HG03571 (cell line): ENCODE data around the gene EPB41L4A.

Source experiments
- ATAC-seq: cut with Tn5 transposase; IDR thresholded peaks from one replicate; pipeline ENCODE4 v1.9.1; 2021; ENCODE audit not compliant: unreplicated experiment

EPB41L4A gene

DNA sequence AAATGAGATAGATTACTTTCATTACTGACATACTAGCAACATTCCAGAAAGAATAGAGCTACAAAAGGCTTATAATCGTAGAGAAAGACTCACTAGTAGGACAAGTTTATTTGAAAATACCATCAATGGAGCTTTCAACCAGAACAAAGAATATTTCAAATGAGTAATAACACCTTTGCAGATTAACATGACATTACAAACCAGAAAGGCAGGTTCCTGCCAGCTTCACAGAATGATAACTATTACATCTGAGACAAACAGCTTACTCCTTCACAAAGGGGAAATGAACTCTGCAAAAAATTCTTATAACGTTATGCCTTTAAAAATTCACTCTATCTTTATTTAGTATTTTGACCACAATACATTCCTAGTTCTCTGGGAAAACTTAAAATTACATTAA lies 103.1 kb downstream of the EPB41L4A start:
- ATAC-seq: no peak

DNA sequence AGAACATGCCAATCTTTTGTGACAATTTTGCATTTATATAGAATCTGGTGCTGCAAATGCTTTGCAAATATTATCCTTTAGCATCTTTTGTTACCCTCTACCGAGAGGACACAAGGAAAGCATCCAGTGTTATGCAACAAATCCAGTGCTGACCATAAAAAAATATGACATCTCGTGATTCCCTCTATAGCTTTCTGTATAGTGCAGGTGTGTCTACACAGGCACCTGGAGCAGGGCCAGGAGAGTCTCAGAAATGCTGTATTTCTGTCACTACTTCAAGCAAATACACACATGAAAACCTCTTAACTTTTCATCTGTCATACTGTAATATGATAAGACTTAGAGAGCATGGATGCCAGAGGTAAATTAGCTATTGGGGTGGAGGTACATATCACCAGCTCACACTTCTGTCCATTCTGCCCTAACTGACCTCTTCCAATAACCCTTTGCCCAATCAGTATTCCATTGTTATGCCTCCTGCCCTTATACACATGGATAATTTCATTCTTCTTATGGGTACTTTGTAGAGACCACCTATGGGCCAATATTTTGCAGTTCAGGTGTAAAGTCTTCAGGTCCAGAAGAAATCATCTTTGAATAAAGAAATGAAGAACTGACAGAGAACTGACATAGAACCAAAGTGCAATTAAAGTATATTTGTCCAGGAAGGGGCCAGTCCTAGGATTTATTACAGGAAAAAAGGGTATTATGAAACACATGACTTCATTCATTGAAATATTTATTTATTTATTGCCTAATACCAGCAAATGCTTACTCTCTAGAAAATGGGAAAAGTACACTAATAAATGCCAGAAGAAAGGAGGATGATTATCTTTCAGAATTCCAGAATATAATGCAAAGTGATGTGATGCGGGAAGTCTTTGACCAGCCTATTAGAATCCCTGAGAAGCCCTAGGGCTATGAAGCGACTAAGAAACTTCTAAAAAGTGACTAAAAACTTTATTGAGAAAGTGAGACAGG lies 106.5 kb downstream of the EPB41L4A start:
- no peak for ATAC-seq

DNA sequence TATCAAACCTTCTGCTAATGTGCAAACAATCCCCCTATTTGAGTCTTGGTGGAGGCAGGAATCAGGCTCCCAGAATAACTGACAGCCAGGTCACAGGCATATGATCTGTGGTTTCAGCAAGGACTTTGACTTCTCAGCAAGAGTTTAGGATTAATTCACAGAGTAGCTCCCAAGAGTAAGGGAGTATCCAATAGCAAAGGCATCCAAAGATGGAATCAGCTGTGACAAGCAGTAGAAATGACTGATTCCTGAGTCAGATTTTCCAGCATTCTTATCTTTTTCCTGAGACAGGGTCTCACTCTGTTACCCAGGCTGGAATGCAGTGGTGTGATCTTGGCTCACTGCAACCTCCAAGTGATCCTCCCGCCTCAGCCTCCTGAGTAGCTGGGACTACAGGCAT lies 108.3 kb downstream of the EPB41L4A start:
- ATAC-seq: no peak

DNA sequence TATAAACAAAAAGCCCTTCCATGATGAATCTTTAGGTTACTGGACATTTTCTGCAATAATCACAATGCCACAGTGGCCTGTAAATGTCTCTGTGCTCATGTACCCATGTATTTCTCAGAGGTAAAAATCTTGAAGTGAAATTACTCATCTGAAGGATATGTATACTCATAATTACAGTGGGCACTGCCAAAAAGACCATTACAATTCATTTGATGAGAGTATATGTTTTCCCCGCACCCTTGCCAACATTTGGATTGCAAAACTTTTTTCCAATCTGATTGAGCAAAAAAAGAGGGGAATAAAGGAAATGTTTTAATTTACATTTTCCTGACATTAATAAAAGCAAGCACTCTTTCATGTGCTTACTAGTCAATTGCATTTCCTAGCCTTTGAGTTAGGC lies 110.5 kb downstream of the EPB41L4A start:
- no peak for ATAC-seq

DNA sequence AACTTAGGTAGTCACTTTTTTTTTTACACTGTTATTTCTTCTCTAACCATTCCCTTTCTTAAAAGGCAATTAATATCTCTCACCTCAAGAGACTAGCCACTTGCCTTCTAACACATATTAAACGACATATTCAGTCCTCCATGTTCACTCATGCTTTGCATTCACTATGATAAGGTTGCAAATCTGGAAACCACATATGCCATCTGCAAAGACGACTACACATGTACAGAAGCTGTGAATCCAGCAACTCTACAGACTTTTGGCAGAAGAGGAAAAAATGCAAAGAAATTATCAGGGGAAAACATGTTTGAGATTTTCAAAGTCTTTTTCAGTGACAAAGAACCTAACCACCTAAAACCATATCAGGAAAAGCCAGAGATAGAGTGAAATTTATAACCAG lies 112.1 kb downstream of the EPB41L4A start:
- ATAC-seq: no peak

DNA sequence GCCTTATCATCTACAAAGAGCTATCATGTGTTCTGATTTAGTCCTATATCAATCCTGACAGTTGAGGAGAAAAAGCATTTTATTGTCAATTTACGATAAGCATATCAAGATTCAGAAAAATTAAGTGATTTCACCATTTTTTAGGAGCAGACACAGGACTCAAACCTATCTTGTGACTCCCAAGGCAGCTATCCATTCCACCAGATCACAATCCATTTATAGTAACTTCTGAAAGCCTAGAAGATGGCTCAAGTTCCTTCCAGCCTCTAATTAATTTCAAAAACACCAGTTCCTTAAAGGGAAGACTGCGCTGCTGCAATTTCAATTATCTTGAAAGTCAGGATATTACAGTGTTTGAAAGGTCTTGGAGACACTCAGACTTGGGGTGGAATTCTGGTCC lies 114.3 kb downstream of the EPB41L4A start:
- ATAC-seq: no peak

DNA sequence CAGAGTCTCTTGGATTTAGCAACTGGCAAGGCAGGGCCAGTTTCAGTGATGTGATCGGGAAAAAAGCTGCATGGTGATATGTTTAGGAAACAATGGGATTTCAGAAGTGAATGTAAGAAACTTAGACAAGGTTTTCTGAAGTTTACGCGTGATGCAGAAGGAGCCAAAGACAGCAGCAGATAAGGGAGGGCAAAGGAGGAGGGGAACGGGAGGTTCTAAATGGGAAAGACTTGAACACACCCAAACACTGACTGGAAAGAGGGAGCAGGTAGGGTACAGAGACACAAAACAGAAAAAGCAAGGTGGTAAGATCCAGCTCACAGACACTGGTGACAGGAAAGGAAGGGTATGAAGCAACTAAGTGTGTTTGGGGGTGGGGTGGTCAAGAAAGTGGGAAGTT lies 115.4 kb downstream of the EPB41L4A start:
- no peak for ATAC-seq

DNA sequence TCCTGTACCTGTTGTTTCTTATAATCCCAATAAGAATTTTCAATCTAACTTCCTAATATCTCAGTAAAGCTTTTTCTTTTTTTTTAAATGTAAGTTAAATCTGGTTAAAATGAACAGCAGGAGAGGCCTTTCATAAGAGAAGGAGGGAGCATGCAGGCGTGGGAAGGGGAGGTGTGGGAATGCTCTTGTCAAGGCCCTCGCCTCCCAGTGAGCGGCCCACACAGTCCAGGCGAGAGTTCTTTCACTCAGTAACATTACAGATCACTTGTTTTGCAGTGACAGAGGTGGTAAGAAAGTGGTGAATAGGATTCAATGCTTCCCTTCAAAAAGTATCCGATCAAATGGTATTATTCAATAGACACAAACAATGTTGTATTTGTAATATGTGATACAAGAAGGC lies 125.0 kb downstream of the EPB41L4A start:
- no peak for ATAC-seq

DNA sequence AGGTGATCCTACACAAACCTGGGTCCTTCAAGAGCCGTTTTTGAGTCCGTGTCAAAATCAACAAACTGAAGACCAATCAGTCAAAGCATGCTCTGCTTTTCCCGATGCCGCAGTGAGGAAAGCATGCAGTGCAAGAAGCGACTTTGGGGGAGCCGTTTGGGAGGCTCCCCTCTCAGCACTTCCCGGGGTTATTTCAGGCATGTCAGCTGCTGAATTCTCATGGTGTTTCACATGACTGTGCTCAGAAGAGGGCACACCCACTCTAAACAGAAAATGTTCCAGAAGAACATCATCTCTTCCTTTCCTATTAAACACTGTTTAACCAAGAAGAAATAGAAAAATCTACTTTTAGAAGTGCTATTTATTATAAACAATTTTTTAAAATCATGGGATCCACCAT lies 125.5 kb downstream of the EPB41L4A start:
- ATAC-seq: no peak

DNA sequence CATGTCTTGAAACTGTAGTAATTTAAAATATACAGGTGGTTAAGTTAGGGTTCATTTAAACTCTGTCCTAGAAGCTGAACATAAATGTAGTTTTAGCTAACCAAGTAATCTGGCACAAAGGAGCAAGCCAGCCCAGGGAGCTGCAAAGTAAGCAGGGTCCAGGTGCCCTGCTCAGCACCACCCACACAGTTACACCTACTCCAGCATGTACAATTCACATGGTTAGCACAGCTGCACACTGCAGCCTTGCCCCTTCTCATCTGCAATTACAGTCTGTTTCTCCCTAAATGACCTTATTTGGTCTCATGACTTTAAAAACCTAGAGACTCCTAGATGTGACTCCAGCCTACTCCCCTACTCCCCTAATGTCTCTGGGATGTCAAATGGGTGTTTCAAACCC lies 128.4 kb downstream of the EPB41L4A start:
- no peak for ATAC-seq

DNA sequence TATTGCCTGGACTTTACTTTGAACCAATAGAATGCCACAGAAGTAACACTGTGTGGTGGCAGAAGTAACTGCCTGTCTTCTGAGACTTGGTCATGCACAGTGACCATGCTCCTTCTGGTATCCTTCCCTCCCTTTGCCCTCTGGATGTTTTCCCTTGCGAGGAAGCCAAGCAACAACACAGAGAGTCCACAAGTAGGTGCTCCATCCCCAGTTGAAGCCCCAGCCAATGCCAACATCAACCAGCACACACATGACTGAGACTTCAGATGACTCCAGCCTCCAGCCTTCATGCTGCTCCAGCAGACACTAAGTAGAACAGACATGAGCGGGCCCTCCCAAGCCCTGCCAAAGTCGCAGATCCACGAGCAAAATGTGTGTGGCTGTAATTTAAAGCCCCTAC lies 129.6 kb downstream of the EPB41L4A start:
- ATAC-seq: no peak

DNA sequence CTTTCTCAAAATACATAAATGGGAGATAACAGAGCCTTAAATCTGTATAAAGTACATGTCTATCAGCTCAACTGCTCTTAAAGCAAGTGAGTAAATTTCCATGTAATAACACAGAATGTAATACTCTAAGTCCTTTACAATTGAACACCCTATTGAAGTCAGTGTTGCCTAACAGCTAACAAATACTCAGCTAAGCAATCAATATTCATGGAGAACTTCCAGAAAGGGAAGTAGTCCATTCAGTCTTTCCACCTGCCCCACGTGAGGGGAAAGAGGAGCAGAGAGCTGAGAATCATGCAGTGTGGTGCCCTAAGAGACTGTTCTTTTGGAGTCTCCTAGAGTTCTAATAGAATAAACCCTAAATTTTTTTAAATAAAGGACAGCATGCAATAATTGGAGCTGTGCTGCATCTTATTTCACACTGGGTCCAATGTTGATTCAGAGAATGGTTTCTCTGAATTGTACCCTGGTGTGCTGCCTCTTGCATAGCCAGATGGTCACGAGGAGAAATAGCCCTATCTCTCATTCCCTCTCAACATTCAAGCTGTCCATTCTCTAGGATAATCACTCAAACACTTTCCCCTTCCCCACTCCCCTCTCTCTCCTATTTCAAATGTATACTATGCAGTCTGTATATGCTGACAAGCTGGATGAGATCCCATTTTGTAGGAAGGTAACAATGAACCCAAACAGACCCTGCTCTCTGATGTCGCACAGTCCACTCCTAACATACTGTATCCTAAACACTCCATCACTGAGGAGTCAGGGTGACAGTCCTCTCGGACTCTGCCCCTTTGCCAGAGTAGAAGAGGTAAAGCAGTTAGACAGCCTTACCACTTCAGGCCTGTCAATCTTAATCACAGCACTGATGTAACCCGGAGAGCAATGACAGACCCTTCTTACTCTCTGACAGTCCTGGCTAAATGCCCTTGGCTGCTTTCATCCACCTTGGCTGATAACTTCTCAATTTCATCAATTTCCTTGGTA lies 134.8 kb downstream of the EPB41L4A start:
- ATAC-seq: no peak

DNA sequence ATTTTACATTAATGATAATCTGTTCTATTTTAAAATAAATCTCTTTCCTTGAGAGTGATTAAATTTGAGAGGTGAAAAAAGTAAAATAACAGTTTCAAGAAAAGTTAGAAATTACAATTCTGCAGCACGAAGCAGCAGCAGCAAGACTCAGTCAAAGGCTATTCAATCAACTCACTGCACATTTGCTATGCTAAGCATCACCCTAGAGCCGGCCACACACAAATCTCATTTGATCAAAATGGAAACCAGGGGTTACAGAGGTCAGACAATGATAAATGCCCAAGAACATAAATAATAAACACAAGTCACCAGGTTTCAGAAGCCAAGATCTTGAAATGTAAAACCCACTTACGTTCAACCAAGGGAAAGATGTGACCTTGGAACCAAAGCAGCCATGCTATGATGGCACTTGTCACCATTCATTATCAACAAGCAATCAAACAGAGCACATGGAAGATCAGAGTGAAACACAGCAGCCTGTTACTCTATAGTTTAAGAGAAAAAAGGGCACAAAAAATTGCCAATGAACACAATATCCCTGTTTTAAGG lies 136.0 kb downstream of the EPB41L4A start:
- no peak for ATAC-seq

DNA sequence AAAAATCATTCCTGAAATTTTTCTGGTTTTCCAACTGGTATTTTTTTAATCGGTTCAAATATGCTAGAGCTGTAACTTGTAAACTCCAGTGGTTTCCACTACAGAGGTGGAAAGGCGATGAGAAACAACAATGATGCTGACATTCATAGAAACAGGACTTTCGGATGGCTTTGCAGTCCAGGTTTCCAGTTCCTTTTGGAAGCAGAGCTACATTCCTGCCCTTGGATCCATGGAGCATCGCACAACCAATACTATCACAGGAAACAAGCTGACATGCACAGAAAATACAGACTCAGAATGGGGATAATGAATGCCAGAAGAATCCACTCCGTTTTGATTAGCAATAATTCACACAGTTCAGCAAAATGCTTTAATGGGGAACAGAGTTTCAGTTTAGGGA lies 140.0 kb downstream of the EPB41L4A start:
- ATAC-seq: no peak

DNA sequence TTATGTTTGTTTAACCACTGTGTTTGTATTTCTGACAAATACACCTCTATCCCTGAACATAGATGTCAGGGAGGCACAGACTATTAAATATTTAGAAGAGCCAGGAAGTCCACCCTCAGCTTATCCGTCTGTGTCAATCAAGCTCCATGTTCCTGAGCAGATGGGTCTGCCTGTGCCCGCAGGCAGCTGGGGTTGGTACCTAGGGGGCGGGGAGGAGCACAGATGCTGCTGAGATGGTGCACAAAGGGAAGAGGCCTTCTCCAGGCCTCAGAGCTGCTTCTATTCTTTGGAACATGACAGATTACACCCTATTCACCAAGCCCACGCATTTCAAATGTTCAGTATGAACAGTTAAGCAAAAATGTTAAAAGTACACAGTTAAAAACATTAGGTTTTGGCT lies 142.1 kb downstream of the EPB41L4A start:
- ATAC-seq: no peak

DNA sequence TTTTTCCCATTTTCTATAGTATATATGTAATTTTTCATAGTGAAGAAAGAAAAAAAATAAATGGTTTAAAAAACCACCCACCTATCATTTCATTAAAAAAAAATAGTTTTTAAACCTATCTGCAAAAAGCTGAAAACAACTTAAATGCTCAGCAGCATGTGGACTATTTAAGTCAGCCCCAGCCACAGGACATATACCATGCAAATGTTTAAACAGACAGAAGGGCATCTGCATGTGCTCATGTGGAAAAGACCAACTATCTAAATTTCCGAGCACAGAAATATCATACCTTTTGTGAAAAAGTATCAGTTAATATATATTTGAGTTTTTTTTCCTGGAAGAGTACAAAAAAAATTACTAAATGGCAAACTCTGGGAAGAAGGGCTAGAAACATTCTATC lies 143.4 kb downstream of the EPB41L4A start:
- no peak for ATAC-seq

DNA sequence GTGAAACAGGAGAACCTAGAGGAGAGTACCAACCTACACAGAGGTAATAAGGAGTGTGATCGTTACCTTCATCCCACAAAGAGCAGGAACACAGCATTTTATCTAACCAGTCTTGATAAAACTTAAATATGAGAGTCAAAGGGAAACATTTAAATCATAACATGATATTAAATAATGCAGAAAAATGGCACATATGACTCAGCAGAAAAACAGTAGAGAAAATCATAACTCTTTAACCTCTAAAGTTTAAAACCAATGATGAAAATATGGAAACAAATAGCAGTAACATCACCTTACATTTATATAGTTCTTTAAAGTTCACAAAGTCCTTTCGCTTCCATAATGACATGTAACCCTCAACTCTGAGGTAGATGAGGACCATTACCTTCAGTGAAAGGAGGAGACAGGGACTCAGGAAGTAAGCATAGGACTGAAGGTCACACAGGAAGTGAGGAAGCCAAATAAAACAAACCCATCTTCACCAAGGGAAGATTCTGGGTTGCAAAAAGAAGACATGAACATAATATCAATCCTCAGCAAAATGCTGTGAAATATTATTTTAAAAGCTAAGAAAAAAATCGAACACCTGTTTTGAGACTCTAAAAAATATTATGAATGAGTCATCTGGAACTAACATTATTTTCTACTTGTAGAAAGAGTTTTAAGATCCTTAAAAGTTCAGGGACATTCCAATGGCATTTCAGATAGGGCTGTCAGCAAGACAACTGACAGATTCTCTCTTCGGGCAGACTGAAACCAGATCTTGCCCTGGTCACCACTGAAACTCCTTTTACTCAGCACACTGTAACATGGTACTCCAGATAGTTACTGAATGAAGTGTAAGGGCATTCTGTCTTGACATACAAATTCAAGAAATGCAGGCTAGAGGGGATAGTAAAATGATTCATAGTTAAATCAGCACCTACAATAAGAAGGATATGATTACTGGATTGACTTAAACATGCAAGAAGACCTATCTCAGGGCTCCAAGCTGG lies 148.5 kb downstream of the EPB41L4A start:
- no peak for ATAC-seq

DNA sequence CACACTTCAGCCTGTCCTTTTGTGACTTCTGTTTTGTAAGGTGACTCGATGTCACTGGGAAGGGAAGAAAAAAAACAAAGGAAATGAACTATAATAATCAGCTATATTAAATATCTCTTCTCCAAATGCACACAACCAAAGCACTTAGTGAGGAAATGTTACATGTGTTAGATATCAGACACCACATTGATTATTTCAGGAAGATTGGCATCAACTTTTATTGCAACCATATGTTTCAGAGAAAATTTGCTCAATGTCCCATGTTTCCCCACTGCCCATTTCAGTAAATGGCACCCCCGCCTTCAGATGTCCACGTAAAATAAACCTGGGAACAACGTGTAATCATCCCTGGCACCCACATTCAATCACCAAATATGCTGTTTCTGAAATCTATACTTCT lies 151.8 kb downstream of the EPB41L4A start:
- no peak for ATAC-seq

DNA sequence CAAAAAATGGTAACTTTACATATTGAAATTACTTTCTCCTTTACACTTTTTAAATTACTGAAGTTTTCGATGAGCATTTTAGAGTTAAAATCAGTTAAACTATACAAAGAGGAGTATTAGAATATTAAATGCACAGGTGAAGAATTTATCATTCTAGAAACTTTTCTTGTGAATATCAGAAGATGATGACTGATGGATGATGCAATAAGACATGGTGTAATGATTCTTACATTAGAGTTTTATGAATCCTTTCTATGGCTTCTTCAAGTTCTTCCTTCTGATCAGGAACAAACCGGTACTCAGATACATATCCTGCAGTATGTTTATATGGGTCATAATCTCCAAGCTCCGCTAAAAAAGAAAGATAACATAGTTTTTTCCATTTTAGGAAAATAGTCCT lies 154.4 kb downstream of the EPB41L4A start:
- no peak for ATAC-seq

DNA sequence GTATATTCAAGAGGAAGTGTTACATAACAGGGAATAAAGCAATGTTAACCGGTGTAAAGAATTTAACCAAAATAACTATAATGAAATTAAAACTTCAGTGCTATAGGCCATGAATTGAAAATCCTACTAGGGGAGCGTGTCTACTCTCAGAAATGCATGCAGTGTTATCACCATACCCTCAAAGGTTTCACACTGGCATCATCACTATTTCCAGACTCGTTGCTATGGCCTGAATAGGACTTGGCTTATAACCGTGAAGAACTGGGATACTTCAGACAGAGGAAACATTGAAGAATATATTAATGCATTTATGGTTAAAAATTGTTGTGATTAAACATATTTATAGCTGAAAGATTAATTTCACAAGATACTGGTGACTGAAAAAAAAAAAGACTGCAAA lies 154.9 kb downstream of the EPB41L4A start:
- ATAC-seq: no peak
